ENCODE measurements around the gene UST.
A peak's percentile ranks its signal among the peaks of the same experiment; 100 is the strongest.
"Not testable (repeated sequence)": the region's sequence is repeated elsewhere in the genome, so short reads cannot be mapped to it uniquely, and the experiment has no call there.

UST gene

DNA sequence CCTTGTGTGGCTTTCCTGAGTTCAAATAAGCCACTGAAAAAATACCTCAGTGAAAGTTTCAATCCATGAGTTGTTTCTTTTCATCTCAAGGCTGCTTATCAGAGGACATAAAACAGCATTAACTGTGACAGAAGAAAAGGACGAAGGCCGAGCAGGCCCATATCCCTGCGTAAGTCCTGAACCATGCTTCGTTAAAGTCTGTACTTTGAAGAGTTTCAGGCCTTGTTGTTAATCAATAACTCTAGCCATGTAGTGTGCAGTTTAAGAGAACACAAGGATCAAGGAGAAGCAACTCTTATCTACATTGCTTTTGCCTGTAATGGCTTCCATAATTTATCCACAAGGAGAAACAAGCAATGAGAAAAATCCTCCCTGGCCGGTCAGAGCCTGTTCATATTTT is 165.4 kb downstream of the UST start:
- DNase-seq: no peak

DNA sequence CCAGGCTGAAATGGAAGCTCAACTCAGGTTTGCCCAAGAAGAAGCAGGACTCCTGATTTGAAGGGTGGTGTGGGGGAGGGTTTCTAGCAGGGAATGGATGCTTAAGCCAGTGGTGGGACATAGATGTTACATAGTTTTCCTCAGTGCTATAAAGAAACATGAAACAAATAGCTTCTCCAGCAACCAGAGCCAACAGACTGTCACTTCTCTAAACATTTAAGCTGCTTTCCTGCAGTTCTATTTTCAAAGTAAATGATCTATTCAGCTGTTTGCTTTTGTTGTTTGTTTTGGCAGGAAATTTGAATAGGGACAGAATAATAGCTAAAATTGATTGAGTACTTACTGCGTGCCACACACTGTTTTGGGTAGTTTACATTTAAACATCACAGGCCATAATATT is 169.0 kb downstream of the UST start:
- no peak for DNase-seq

DNA sequence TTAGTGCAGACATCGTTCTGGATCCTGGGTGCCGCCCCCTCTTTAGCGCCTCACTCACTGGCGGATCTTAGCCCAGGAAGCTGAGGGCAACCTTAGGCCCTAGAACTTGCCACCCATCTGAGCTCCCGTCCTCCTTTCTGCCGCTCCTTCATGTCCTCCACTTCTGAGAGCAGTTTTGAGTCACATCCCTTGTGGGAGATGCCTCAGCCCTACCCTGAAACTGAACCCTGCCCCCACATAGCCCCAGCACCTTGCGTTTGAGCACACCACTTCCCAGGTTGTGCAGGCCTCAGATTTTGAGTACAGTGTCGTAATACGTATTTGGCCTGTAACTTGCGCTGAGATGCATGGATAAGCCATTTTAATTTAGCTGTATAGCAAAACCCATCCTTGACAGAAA is 169.7 kb downstream of the UST start:
- DNase-seq: not testable (repeated sequence)

DNA sequence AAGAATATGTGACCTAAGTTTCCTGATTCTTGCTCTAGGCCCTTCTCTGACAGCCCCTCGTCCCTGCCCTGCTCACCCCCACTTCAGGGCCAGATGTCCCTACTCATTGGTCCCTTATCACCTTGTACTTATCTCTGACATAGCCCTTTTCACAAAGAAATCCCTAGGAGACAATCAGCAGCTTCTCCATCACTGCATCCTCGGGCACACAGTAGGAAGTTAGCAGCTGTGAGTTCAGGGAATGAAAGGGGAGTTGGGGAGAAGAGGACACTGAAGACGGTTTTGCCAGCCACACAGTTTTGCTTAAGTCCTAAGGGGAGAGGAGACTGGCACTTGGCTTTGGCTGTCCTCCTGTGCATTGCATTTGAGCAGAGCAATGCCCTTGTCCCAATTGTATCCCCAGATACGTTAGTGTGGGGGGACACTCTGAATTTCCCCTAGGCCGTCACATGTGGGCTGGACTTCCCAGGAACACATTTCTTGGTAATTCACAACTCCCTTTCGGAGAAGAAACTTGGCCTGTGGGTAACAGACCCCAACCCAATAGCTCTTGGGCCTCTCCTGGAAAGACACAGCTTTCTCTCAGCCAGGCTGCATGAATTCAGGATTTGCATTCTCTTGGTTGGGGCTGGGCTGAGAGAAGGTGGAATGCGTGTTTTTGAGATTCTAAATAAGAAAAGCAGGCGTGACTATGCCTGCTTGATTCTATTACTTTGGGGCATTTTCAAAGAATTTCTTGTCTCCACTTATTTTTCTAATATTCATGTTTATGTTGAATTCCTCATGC is 177.6 kb downstream of the UST start:
- no peak for DNase-seq

DNA sequence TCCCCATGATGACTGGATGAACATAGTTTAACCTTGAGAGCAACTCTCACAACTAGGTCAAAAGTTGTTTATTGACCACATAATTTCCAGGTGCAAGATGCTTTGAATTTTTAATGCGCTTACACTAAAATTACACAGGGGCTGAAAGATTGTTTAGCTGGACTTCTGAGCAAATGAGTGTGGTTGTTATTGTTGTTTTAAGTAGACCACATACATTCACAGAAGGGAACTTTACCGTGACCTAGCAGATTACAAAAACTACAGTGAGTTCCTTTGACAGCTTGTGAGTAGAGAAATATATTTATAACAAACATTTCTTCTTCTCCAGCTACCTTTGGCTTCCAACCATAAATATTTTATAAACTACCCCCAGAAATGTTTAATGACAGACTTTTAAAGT is 178.9 kb downstream of the UST start:
- DNase-seq: no peak

DNA sequence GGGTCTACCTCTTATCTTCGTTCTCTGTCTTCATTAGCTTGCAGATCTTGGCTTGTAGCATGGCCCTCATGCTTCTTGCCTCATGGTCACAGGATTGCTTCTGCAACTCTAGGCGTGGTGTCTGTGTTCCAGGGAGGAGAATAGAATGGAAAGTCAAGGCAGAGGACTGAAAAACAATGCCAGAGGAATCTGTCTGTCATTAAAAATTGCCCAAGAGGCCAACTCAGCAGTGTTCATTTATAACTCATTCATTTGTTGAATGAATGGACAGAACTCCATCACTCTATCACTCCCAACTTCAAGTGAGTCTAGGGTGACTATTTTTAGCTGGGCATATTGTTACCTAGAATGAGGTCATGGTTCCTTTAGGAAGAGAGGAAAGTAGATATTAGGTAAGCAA is 179.6 kb downstream of the UST start:
- no peak for DNase-seq

DNA sequence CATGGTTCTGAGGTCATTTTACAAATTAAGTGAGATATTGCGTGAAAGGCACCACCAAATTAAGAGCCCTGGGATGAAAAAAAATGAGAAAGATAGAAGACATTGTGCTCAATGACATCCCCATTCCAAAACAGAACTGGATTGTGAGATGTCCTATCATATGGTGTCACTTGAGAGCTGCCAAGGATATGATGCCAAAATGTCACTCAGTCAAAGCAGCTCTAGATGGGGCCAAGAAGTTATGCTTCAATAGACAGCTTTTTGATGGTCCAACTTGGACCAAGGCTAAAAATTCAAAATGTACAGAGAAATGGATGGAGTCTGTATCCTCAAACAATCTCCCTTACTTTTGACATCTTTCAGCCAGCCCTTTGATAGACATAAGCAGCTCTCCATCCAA is 180.8 kb downstream of the UST start:
- no peak for DNase-seq

DNA sequence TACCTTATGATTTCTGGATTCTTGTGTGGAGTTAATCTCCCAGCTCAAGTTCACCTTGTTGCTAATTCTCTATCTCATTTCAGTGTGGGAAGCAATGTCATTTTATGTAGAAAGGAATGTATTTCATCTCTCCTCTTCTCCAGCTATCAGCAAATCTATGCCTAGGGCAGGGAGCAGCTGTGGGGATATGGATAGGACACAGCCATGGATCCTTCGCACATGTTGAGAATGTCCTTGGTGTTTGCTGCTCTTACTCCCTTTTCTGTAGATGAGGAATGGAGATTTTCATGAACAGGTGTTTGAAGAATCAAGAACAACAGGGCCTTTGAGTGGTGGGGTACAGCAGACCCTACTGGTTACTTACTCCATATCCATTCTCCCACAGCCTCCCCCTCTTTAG is 182.0 kb downstream of the UST start:
- DNase-seq: no peak

DNA sequence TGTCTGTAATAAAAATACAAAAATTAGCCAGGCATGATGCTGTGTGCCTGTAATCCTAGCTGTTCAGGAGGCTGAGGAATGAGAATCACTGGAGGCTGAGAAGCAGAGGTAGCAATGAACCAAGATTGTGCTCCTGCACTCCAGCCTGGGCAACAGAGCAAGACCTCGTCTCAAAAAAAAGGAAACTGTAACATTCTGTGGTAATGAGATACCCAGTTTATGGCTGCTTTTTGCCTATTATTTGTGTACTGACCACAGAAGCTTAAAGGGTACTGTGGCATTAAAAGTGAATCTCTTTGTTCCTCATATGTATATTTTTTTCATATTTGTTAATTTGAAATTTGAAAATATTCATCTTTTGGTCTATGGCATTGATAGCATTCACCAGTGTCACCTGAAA is 185.4 kb downstream of the UST start:
- no peak for DNase-seq

DNA sequence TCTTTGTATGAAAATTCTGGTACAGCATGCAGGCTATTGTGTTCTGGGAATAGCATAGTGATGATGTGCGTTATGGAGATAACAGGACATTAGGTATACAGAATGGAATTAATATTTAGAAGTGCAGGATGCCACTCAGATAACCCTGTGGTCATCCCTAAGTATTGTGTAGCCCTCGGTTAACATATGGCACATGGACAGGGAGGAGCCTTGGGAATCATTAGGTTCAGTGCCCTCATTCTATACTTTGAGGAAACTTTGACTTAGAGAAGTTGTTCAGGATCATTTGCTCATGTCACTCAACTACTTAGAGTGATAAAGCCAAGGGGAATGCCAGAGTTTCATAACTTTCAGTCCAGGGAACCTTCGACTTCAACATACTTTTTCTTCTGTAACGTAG is 185.9 kb downstream of the UST start:
- no peak for DNase-seq

DNA sequence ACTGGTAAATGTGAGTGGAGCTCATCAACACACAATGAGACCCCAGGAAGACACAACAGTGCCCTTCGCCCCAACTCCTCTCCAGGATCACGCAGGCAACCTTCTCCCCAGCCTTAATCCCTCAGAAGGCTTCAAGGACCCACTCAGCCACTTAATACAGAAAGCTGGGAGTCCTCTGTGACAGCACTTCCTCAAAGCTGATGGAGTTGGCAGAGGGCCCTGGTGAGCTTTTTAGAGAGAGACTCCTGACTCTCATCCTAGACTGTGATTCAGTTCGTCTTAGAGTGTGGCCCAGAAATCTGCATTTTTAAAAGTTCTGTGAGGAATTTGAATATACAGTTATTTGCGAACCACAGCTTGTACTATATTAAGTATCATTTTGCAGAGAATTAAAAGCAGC is 187.7 kb downstream of the UST start:
- no peak for DNase-seq

DNA sequence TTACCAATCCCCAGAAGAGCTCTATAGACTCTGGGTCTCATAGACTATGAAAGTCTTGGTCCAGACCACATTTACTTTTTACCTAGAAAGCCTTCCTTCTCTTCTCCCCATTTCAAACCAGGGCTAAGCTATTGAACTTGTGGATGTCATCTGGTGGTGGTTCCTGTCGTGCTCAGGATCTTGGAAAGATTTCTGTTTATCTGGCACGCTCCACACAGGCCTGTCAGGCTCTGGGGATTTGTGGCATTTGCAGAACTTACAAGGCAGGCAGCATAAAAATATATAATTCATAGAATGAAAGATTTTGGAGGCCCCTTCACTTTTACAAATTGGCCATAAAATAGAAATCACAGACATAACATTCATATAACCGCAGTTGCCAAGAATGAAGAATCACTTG is 188.1 kb downstream of the UST start:
- no peak for DNase-seq

DNA sequence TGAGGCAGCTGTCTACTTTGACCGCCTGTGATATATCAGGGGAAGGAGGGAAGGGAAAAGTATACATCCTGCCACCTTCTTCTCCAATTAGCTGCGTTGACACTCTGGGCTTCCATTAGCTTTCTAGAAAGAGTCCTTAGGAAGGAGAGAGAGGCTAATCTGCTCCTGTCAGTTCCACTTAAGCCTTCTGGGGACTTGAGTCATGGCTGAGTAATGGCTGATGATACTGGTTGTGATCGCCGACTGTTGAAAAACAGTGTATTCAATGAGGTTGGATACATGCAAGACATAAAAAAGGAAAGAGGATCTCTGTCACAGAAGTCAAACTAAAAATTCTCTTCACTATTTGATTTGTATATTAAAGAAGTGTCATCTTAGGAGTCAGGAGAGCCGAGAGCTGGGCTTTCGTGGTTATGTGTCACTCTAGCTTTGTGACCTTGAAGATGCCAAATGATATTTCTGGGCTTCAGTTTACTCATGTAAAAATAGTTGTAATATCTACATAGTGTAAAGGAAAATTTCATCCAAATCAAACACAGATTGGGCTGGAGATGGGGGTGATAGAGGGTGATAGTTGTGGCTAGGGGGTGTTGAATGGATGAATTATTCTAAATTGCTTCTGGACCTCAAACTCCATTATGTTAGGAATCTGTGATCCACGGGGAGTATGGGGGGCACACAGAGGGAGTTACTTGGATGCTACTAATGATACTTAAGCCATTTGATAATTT is 189.0 kb downstream of the UST start:
- DNase-seq: no peak

DNA sequence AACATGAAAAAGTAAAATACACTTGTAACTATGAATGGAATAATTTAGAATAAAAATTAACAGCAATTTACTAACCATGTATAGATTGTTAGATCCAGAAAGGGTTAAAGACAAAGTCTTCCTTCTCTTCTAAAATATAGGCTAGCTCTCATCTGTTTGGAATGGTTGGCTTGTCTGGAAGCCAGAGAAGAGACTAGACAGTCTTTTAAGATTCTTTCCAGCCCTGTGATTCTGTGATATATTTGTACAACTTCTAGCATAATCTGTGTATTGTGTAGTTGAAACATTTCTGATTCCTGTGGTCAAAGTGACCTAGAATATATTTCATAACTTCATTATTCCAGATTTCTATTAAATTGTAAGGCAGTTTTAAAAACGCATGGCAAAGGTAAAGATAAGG is 196.6 kb downstream of the UST start:
- DNase-seq: no peak

DNA sequence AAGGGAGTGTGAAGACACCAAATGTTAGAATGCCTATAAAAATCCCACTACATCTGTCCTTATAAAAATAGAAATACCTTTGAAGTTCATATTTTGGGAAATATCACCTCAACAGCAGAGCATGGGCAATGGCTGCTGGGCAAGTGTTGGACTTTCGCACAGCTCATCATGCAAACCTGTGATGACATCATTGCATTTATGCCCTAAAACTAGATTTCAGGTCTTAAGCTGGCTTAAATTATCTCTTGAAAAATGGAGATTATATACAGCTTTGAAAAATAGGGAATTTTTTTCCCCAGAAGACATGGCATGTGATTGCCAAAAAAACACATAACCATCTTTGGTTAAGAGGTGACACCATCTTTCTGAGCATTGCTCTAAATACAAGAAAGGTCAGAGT is 197.8 kb downstream of the UST start:
- DNase-seq: no peak

DNA sequence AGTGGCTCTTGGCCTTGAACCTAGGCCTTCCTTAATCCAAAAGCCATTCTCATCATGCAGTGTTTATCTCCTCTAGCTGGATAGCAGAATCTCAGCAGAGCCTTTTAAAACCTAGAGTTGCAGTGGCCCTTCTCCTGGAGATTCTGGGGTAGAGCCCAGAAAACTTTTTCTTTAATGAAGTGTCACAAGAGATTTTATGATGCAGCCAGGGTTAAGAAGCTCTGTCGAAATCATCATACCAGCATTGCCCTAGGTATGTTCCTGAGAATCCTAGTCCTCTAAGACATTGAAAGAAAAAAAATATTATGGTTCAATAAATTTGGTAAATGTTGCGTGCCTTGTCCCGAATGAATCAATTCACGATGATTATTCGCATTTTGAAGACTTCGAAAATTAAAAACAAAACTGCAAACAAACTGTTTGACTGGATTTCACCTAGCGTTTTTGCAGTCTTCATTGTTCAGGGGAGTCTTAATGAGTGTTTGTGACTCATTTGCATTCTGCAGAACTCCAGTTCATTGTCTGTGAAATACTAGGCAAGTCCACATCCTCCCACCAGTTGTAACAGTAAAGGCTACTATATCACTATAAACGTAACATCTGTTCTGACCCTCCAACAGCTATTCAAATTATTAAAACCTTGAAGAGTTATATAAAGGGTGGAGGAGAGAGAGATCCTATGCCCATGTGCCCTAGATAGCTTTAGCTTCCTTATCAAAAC is 198.6 kb downstream of the UST start:
- peak; percentile 25 for DNase-seq

DNA sequence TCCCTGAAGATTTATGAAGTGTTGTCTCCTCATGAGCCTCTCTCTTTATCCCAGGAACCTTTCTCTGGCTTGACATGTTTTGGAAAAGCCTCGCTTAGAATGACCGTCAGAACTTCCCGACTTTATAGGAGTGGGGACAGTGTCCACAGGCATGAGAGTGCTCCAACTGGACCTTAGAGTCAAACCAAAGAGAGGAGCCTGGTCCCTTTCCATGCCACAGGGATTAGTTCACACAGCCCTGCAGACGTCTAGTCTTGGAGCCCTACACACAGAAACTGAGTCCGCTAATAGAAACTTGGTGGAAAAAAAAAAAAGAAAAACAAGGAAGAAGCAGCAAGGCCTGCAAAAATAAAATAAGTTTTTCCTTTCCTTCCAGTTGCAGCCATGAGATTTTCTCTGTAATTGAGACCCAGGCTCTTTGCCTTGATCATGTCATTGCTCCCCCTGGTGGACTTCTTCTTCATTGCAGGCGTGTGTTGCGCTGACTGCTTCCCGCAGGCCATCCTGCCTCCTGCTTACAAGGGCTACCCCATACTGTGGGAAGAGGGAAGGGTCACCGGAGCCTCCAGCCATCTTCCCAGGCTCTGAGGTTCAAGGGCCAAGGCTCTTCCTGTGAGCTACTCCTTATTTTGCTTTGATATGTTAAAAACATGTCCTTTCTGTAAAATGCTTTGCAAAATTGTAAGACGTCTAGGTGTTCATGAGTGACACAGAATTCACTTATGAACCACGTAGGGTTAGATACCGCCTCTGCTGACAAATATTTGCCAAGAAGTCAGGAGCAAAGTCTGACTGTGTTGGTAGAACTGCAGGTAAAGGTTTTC is 201.0 kb downstream of the UST start:
- DNase-seq: peak; percentile 78

DNA sequence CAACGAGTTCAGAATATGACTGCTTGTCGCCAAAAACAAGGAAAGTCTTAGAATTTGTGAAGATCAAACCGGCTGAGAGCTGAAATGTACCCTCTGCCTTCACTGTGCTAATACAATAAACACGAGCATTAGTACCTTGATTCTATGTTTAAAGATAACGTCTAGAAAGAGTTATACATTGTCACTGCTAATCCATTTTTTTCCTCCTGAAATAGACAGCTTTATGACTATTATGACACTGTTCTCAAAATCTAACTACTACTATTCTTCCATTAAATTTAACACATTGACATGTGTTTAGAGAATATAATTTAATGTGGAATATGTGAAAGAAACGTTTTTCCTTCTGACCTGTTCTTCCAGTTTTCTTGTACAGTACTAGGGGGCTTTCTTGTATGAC is 204.8 kb downstream of the UST start:
- DNase-seq: no peak

DNA sequence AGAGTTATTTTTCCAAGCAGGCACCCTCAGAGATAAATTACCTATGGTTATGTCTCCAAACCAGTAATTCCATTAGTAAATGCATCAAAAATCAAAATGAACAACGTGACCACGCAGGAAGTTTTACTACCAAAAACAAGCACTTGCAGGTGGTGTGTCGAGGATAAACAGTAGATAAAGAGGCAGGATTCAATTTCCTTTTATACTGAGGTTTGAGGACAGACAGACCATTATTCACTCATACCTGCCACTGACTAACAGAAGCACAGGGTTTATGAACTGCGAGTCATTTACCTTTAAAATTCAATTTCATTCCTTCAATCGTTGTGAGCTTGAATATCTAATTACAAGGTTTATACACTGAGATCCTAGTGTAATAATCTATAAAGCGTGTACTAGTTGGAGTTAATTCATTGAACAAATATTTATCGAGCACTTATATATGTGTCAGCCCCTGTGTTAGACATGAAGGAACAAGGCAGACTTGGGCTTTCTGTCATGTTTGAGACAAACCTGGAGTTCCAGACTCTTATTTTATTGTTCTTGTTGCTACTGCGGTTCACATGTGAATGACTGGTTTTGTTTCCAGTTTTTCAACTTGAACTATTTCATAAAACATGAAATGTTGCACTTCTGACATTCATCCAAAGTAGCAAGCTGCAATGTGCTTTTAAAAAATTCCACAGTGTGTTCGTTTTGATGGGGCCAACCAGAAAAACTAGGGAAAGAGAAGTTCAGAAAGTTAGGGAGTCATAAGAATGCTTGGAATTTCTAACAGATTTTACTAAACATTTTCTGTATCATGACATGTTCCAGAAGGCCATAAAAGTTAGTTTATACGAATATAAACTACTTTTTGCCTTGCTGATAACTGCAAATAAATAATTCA is 205.6 kb downstream of the UST start:
- no peak for DNase-seq

DNA sequence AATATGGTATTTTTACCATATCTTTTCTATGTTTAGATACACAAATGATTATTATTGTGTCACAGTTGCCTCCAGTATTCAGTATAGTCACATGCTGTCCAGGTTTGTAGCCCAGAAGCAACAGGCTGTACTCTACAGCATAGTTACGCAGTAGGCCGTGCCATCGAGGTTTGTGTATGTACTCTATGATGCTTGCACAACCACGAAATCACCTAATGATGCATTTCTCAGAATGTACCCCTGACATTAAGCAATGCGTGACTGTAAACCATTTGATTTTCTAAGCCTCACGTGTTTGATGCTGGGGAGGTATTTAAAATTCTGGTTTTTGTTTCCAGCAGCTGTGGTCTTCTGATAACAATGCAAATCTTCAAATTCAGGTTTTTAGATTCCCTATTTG is 207.6 kb downstream of the UST start:
- DNase-seq: no peak

DNA sequence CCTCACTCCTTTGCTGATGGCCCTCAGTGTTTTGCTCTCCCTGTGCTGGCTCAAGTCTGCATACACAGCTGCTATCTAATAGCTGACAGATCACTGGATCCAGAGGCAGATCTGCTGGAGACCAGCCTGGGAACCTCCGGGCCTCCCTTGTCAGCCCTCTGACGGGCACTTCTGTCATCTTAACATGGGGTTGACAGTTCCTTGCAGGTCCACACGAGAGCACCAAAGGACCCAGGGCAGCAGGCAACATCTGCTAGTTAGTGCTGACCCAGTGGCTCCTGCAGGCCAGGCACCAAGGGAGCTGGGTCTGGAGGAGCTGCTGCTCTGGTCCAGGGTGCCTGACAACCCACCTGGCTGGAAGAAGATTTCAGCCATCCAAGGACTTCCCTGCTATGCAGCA is 208.1 kb downstream of the UST start:
- no peak for DNase-seq

DNA sequence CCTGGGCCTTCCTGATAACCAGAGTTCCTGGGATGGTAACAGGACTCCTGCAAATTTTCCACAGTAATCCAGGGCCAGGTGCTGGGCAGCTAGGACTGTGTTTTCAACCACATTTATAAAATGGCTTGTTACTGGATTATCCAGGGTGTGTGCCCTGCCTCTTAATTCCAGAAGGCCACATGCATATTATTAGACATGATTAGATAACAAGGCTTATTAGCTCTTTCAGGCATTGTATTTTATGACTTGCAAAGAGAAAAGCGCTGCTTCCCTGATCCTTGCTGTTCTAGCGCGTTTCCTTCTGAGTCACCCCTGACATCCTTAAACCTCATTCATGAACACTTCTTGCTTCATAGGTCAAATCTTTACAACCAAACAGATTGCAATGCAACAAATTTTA is 208.6 kb downstream of the UST start:
- DNase-seq: no peak
